Measurements from ENCODE around the gene MYO7B.

The MYO7B gene

GRCh38 chr2:127647242-127648190 lies 112.0 kb downstream of the MYO7B start:
- no peak for TF ChIP-seq CTCF (conservative IDR thresholded peaks at IDR 0.05; ENCODE audit: low read depth, low read length)
- no peak for DNase-seq (ENCODE audit: low read depth)
- no peak overlapping the region for H3K4me3 ChIP-seq (ENCODE audit: low read depth, low read length)

GRCh38 chr2:127648321-127648720 lies 112.8 kb downstream of the MYO7B start:
- DNase-seq (ENCODE audit: low read depth): no peak
- no peak for TF ChIP-seq CTCF (conservative IDR thresholded peaks at IDR 0.05; ENCODE audit: low read depth, low read length)
- H3K4me3 ChIP-seq (ENCODE audit: low read depth, low read length): no peak overlapping the region

- no peak for TF ChIP-seq CTCF (conservative IDR thresholded peaks at IDR 0.05; ENCODE audit: low read depth, low read length)
- H3K4me3 ChIP-seq (ENCODE audit: low read depth, low read length): no peak overlapping the region
- DNase-seq (ENCODE audit: low read depth): no peak
Observed at GRCh38 chr2:127649100-127649611, 113.7 kb downstream of the MYO7B start.

- H3K4me3 ChIP-seq (ENCODE audit: low read depth, low read length): no peak overlapping the region
- DNase-seq (ENCODE audit: low read depth): peak; percentile 89
- TF ChIP-seq CTCF (conservative IDR thresholded peaks at IDR 0.05; ENCODE audit: low read depth, low read length): peak; percentile 89
Observed at GRCh38 chr2:127649684-127650040, 114.2 kb downstream of the MYO7B start.

- no peak for DNase-seq (ENCODE audit: low read depth)
- TF ChIP-seq CTCF (conservative IDR thresholded peaks at IDR 0.05; ENCODE audit: low read depth, low read length): no peak
- no peak overlapping the region for H3K4me3 ChIP-seq (ENCODE audit: low read depth, low read length)
Observed at GRCh38 chr2:127650041-127650784, 114.7 kb downstream of the MYO7B start.

GRCh38 chr2:127650785-127651380 lies 115.4 kb downstream of the MYO7B start:
- TF ChIP-seq CTCF (conservative IDR thresholded peaks at IDR 0.05; ENCODE audit: low read depth, low read length): no peak
- no peak for DNase-seq (ENCODE audit: low read depth)
- H3K4me3 ChIP-seq (ENCODE audit: low read depth, low read length): no peak overlapping the region

All from choroid plexus epithelial cell (primary cell).